MG63 (cell line): Measurements from ENCODE around the gene CUL7. TPM values are rescaled to one million over a fixed set of nuclear protein-coding genes. Genes with fewer than 3 reads are reported as not detected.

ENCODE experiments used
- DNase-seq: peaks from one replicate; pipeline ENCODE4 v3.0.0-alpha.2; 2020
- H3K27me3 ChIP-seq: fragments of 250-450 bp; sonication (Bioruptor Pico); 2 replicates; pipeline ENCODE4 v1.5.1; 2020; ENCODE audit warnings: mild to moderate bottlenecking, moderate library complexity
- H3K36me3 ChIP-seq: fragments of 250-450 bp; sonication (Bioruptor Pico); 2 replicates; pipeline ENCODE4 v1.5.1; 2020; ENCODE audit warnings: mild to moderate bottlenecking, moderate library complexity
- H3K4me3 ChIP-seq: fragments of 250-450 bp; sonication (Bioruptor Pico); 2 replicates; pipeline ENCODE4 v1.5.1; 2020; ENCODE audit warnings: mild to moderate bottlenecking, moderate library complexity
- H3K9me3 ChIP-seq: fragments of 250-450 bp; sonication (Bioruptor Pico); 2 replicates; pipeline ENCODE4 v1.5.1; 2020; ENCODE audit warnings: mild to moderate bottlenecking, moderate library complexity
- total RNA-seq: library from RNA; depleted of rRNA; stranded (reverse); fragments of >200 nt; shearing (Covaris generic); gene quantifications from 2 replicates; pipeline ENCODE4 v1.2.3, GENCODE V29; 2014; ENCODE audit warnings: low replicate concordance; rRNA removed

Gene CUL7
- 7.6 and 10.8 TPM in 2 replicates for total RNA-seq

DNA sequence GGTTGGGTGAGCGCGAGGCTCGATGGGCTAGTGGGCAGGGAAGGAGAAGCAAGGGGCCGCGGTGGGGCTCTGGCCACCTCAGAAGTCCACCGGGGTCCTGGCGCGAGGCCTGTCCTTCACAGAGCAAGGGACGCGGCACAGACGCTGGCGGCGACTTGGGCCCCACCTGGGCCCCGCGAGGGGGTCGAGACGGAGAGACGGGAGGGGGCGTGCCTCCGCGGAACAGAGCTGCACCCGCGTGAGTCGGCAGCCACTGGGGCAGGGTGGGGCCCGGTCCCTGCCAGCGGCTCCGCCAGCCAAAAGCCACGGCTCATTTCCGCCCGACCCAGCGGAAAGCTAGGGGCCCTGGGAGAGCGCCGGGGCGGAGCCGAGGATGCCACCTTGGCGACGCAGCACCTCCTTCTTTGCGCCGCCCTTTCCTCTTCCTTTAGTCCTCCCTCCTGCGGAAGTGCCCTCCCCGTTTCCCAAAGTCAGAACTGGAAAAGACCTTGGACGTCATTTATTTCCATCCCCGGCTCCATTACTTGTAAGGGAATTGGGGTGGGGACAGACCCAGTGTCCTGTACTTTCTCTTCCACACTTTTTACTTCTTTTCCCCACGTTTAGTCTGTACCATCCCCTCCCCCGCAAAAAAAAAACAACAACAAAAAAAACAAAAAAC lies at the start of gene CUL7:
CUL7 (minus strand) TSS at position 307 of the 661 bp plus-strand sequence. CDS start 1,063 bp downstream, outside the sequence.
- peak; percentile 93 for DNase-seq
- H3K4me3 ChIP-seq, result peak within 1 kb of the TSS; percentile 74
- no peaks in the 10 kb centered on the region for H3K27me3 ChIP-seq
- H3K36me3 ChIP-seq, result peaks cover 5% of the 10 kb centered on the region
- H3K9me3 ChIP-seq, result no peaks in the 10 kb centered on the region

DNA sequence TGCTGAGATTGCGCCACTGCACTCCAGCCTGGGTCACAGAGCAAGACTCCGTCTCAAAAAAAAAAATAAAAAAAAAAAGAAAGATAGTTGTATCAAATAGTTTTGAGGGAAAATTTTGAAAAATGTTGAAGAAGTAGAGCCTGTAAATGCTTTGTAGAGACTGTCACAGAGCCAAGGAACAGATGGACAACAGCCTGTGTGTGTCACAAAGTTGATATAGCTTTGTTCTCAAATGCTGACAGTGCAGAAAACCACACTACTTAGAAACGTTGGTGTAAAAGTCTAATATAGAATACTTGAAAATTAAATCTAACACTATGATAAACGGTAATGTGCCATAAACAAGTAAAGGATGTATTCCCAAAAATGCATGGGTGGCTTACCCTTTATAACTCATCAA lies 47.8 kb upstream of the CUL7 start:
- DNase-seq, result no peak
- Histone ChIP-seq H3K9me3 (no peaks in the 10 kb centered on the region), H3K36me3 (no peaks in the 10 kb centered on the region), H3K4me3 (no peak overlapping the region), H3K27me3 (no peaks in the 10 kb centered on the region)

DNA sequence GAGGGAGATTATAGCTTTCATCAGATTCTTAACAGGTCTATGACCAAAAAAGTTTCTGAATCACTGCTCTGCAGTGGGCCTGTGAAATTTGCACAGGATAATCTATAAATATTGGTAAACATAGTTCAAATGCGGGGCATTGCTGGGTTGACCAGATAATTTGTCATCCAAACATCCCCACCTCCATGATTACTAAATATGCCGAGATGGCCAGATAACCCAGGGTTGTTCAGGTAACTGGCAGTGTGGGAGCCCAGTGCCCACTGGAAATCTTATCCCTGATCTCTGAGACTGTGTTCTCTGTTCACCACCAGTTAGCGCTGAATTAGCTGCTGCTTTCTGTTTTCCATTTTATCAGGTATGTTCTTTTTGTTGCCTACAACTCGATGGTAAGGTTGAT lies 43.9 kb upstream of the CUL7 start:
- H3K9me3 ChIP-seq, result no peaks in the 10 kb centered on the region
- no peak overlapping the region for H3K4me3 ChIP-seq
- DNase-seq, result no peak
- H3K36me3 ChIP-seq, result no peaks in the 10 kb centered on the region
- no peaks in the 10 kb centered on the region for H3K27me3 ChIP-seq

DNA sequence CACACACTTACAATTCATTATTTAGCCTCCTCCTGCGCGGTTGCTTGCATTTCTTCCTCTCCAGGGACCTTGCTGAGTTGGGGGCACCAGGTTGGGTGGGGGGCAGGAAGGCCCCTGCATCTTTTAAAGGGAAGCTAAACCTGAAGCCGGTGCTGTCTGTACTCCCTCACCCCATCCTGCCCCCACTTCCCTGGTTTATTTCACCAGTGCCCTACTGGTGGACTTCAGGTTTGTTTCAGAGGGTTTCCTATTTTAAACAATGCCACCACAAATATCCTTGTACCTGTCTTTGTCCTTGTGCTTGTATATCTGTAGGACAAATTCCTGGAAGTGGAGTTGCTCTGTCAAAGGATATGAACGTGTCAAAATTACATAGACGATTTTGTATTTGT lies 43.4 kb upstream of the CUL7 start:
- H3K27me3 ChIP-seq, result no peaks in the 10 kb centered on the region
- no peaks in the 10 kb centered on the region for H3K36me3 ChIP-seq
- H3K4me3 ChIP-seq, result no peak overlapping the region
- no peaks in the 10 kb centered on the region for H3K9me3 ChIP-seq
- DNase-seq, result no peak

DNA sequence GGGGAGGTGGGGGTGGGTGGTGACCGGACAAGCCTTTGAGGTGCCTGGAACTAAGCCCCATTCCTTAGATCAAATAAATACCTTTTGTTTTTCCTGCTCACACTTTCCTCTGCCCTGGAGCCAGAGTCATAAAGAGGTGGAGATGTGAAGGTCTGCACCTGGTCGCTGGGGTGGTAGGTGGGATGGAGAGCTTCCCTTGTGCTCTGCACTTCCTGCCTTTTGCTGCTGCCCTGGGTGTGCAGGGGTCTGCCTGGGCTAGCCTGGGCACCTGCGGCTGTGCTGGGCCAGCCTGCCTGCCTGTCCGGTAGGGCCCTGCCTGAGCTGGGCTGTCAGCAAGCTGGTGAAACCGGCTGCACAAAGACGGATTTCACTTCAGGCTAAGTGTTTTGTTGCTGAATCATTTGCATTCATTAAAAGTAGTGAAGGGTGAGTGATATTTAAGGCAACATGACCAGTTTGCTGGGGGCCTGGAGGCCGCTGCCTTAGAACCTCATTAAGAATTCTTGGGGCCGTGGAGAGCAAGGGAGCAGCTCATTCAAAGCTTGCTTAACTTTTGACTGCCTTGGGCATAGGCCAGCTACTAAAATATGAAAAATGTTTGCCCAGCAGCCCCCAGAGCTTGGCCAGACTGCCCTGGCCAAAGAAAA lies 42.9 kb upstream of the CUL7 start:
- Histone ChIP-seq H3K9me3 (no peaks in the 10 kb centered on the region), H3K36me3 (no peaks in the 10 kb centered on the region), H3K27me3 (no peaks in the 10 kb centered on the region), H3K4me3 (no peak overlapping the region)
- DNase-seq, result peak; percentile 27

GRCh38 chr6:43095939-43096338 lies 42.3 kb upstream of the CUL7 start:
- Histone ChIP-seq H3K4me3 (no peak overlapping the region), H3K36me3 (no peaks in the 10 kb centered on the region), H3K9me3 (no peaks in the 10 kb centered on the region), H3K27me3 (no peaks in the 10 kb centered on the region)
- no peak for DNase-seq

GRCh38 chr6:43093436-43094289 lies 40.0 kb upstream of the CUL7 start:
- no peaks in the 10 kb centered on the region for H3K27me3 ChIP-seq
- DNase-seq, result no peak
- no peaks in the 10 kb centered on the region for H3K9me3 ChIP-seq
- no peaks in the 10 kb centered on the region for H3K36me3 ChIP-seq
- H3K4me3 ChIP-seq, result no peak overlapping the region

DNA sequence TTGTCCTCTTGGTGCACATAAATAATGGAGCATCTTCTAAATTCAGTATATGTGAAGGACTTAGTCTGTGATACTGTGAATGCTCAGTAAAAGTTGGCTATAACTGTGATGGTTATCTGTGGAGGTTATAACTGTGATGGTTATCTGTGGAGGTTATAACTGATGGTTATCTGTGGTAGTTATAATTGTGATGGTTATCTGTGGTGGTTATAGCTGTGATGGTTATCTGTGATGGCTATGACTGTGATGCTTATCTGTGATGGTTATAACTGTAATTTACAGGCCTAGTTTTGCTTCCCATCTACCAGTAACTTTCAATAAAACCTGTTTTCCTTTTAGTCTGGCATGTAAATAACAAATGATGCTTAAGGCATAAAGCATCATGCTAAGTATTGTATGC lies 39.0 kb upstream of the CUL7 start:
- Histone ChIP-seq H3K4me3 (no peak overlapping the region), H3K27me3 (no peaks in the 10 kb centered on the region), H3K36me3 (no peaks in the 10 kb centered on the region), H3K9me3 (no peaks in the 10 kb centered on the region)
- no peak for DNase-seq

DNA sequence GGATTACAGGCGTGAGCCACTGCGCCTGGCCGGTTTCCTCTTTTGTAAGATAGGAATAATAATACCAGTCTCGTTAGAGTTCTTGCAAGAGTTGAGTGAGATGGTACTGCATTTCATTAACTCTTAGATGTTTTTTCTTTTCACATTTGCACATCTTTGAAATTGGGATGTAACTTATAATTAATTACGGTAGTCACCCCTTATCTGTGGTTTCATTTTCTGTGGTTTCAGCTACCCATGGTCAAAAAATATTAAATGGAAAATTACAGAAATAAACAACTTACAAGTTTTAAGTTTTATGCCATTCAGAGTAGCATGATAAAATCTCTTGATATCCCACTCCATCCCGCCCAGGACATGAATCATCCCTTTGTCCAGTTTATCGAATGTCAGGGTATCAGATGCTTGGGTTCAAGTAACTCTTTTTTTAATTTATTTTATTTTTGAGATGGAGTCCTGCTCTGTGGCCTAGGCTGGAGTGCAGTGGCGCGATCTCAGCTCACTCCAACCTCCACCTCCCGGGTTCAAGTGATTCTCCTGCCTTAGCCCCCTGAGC lies 37.9 kb upstream of the CUL7 start:
- Histone ChIP-seq H3K9me3 (no peaks in the 10 kb centered on the region), H3K27me3 (no peaks in the 10 kb centered on the region), H3K36me3 (no peaks in the 10 kb centered on the region), H3K4me3 (no peak overlapping the region)
- no peak for DNase-seq

DNA sequence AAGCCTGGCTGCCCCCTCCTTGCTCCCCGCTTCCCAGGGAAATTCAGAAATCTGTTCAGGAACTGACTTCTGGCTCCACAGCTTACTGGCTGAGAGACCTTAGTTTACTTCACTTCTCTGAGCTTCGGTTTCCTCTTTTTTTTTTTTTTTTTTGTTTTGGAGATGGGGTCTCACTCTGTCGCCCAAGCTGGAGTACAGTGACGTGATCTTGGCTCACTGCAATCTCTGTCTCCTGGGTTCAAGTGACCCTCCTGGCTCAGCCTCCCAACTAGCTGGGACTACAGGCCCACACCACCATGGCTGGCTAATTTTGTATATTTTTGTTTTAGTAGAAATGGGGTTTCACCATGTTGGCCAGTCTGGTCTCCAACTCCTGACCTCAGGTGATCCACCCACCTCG lies 37.4 kb upstream of the CUL7 start:
- H3K36me3 ChIP-seq, result no peaks in the 10 kb centered on the region
- no peak for DNase-seq
- H3K9me3 ChIP-seq, result no peaks in the 10 kb centered on the region
- H3K4me3 ChIP-seq, result no peak overlapping the region
- no peaks in the 10 kb centered on the region for H3K27me3 ChIP-seq

GRCh38 chr6:43090559-43090956 lies 36.9 kb upstream of the CUL7 start:
- Histone ChIP-seq H3K9me3 (no peaks in the 10 kb centered on the region), H3K27me3 (no peaks in the 10 kb centered on the region)
- no peak for DNase-seq

DNA sequence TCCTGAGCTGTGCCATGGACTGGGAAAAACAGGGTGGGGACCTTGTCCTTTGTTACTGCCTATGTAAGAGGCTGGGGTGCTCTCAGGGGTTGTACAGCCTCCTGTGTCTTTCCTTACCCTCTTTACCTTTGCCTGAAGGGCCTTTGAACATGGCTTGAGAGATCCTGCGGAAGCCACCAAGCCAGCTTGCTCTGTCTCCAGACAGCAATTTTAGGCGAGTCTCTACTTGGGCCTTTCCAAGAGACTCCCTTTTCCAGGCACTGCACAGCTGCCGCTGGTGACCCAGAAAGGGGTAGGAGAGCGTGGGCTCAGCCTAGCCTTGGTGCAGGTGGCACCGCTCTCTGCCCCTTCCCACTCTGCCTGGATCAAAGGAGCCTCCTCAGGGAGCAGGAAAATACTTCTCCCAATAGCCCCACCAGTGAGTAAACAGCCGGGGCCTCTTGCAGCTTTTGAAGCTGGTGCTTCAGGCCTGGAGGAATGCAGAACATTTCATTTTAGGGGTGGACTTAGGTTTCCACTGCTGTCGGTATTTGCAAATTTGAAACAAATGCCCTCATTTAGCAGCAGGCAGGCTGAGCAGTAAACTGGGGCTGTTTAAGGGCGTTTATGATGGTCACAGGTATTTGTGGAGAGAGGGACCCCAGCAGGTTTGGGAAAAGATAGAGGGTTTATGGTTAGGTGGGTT lies 36.4 kb upstream of the CUL7 start:
- H3K27me3 ChIP-seq, result no peaks in the 10 kb centered on the region
- no peak for DNase-seq
- no peak overlapping the region for H3K4me3 ChIP-seq
- H3K36me3 ChIP-seq, result no peaks in the 10 kb centered on the region
- no peaks in the 10 kb centered on the region for H3K9me3 ChIP-seq

More at GRCh38 chr6:43090559-43090956, 36.9 kb upstream of the CUL7 start:
- Histone ChIP-seq H3K4me3 (no peak overlapping the region), H3K36me3 (no peaks in the 10 kb centered on the region)

DNA sequence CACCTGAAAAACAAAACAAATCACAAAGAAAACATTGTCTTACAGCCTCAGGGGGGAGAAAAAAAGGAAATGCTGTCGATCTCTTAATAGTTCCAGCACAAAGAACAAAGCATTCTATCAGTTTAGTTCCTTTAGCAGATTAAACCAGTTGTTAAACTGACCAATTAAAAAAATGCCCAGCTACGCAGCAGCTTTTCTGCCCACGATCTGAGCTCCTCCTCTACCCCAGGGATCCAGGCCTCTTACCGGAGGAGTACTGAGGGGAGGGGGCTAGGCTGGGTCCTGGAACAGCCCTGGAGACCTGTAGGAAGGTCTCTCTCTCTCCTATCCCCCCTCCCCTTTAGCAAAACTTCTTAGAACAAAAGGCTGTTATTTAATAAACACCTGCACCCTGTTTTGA lies 35.8 kb upstream of the CUL7 start:
- no peak for DNase-seq
- H3K36me3 ChIP-seq, result no peaks in the 10 kb centered on the region
- H3K27me3 ChIP-seq, result no peaks in the 10 kb centered on the region
- no peak overlapping the region for H3K4me3 ChIP-seq
- H3K9me3 ChIP-seq, result no peaks in the 10 kb centered on the region

DNA sequence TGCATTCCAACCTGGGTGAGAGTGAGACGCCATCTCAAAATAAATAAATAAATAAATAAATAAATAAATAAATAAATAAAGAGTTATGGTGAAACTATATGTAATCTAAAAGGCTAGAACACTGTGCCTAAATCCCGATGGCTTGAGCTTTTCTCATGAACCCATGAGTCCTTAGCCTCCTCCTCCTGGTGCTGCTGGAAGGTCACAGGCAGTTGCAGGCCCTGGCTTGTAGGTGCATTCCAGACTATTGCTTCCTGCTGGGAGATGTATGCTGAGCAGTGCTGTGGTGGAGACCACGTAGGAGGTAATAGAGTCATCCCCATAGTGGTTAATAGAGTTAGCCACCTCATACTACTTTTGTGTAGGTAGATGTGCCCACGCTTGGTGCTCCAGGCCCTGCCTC lies 35.0 kb upstream of the CUL7 start:
- DNase-seq, result no peak
- no peaks in the 10 kb centered on the region for H3K36me3 ChIP-seq
- H3K4me3 ChIP-seq, result no peak overlapping the region
- H3K9me3 ChIP-seq, result no peaks in the 10 kb centered on the region
- H3K27me3 ChIP-seq, result no peaks in the 10 kb centered on the region

GRCh38 chr6:43086022-43086658 lies 32.5 kb upstream of the CUL7 start:
- no peaks in the 10 kb centered on the region for H3K36me3 ChIP-seq
- no peak overlapping the region for H3K4me3 ChIP-seq
- H3K27me3 ChIP-seq, result no peaks in the 10 kb centered on the region
- H3K9me3 ChIP-seq, result no peaks in the 10 kb centered on the region
- DNase-seq, result no peak
